Smooth muscle cell (in vitro differentiated cells): ENCODE measurements around the gene CLASP1. TPM values are rescaled to one million over a fixed set of nuclear protein-coding genes. Genes with fewer than 3 reads are reported as not detected.

ENCODE experiments used
- DNase-seq: peaks from one replicate; lab custom pipeline; 2025; ENCODE audit not compliant: unreplicated experiment; lab: John Stamatoyannopoulos, UW
- H2AFZ ChIP-seq: fragments of 200-600 bp; sonication (generic); 2 replicates; pipeline ENCODE4 v1.6.0; 2016; ENCODE audit warnings: antibody characterized with exemption, low read depth, mild to moderate bottlenecking
- H3F3A ChIP-seq: fragments of 200-600 bp; sonication (generic); 2 replicates; pipeline ENCODE4 v1.6.0; 2017; ENCODE audit warnings: antibody characterized with exemption, low read depth
- H3K27ac ChIP-seq: fragments of 200-600 bp; sonication (generic); 2 replicates; pipeline ENCODE4 v1.5.1; 2016; ENCODE audit warnings: low read depth, mild to moderate bottlenecking
- H3K27me3 ChIP-seq: fragments of 200-600 bp; sonication (generic); 2 replicates; pipeline ENCODE4 v1.6.1; 2016; ENCODE audit warnings: low read depth, mild to moderate bottlenecking
- H3K36me3 ChIP-seq: fragments of 200-600 bp; sonication (generic); 2 replicates; pipeline ENCODE4 v1.5.1; 2016; ENCODE audit warnings: low read depth
- H3K4me1 ChIP-seq: fragments of 200-600 bp; sonication (generic); 2 replicates; pipeline ENCODE4 v1.5.1; 2016; ENCODE audit warnings: low read depth
- H3K4me2 ChIP-seq: fragments of 200-600 bp; sonication (generic); 2 replicates; pipeline ENCODE4 v1.6.0; 2016; ENCODE audit warnings: mild to moderate bottlenecking
- H3K4me3 ChIP-seq: fragments of 200-600 bp; sonication (generic); 2 replicates; pipeline ENCODE4 v1.5.1; 2016; ENCODE audit warnings: mild to moderate bottlenecking
- H3K79me2 ChIP-seq: fragments of 200-600 bp; sonication (generic); 2 replicates; pipeline ENCODE4 v1.6.0; 2016; ENCODE audit warnings: low read depth, mild to moderate bottlenecking
- H3K9ac ChIP-seq: fragments of 200-600 bp; sonication (generic); 2 replicates; pipeline ENCODE4 v1.6.0; 2016; ENCODE audit warnings: low read depth
- H3K9me3 ChIP-seq: fragments of 200-600 bp; sonication (generic); replicated peaks from 2 replicates; pipeline ENCODE4 v1.5.1; 2016; ENCODE audit warnings: low read depth
- H4K20me1 ChIP-seq: fragments of 200-600 bp; sonication (generic); 2 replicates; pipeline ENCODE4 v1.6.0; 2016; ENCODE audit warnings: low read depth
- CTCF ChIP-seq: fragments of 200-600 bp; sonication (generic); IDR thresholded peaks from 2 replicates; pipeline ENCODE4 v1.5.1; 2017; ENCODE audit warnings: borderline replicate concordance, mild to moderate bottlenecking, antibody characterized with exemption; ENCODE audit not compliant: insufficient read depth, poor library complexity, severe bottlenecking
- WGBS: methylation state at CpG from one replicate; pipeline ENCODE4 v1.1.7; 2016; ENCODE audit warnings: low lambda C conversion rate; 5-methylcytosine and 5-hydroxymethylcytosine counted together
- polyA plus RNA-seq: library from polyadenylated mRNA; unstranded; fragments of >200 nt; fragmentation: Nextera tagmentation; extraction: Ambion mirVana; gene quantifications from 2 replicates; pipeline ENCODE4 v1.2.1, GENCODE V29; 2016
- total RNA-seq: library from RNA; depleted of rRNA; stranded (reverse); fragments of >200 nt; gene quantifications from 2 replicates; pipeline ENCODE4 v1.2.3, GENCODE V29; 2014

The CLASP1 gene
- total and polyA plus RNA-seq, 2 experiments from 2014 or later, result 15.0 to 33.8 TPM

- Histone ChIP-seq H3K36me3 (no peaks in the 10 kb centered on the region), H3K79me2 (no peaks in the 10 kb centered on the region), H3K9me3 (no peaks in the 10 kb centered on the region), H3K4me2 (no peak overlapping the region), H3K9ac (no peak overlapping the region), H3F3A (no peaks in the 10 kb centered on the region), H3K4me1 (no peaks in the 10 kb centered on the region), H3K27me3 (no peaks in the 10 kb centered on the region), H4K20me1 (no peaks in the 10 kb centered on the region), H3K4me3 (no peak overlapping the region), H3K27ac (no peak overlapping the region), H2AFZ (no peak overlapping the region)
- 97% methylated on average over 7 of the region's 7 CpGs for WGBS
- no peak for DNase-seq
- TF ChIP-seq CTCF, result no peak
Measured at GRCh38 chr2:121372721-121373353, 276.4 kb downstream of the CLASP1 start.

- no peak for TF ChIP-seq CTCF
- Histone ChIP-seq H4K20me1 (no peaks in the 10 kb centered on the region), H3K79me2 (no peaks in the 10 kb centered on the region), H3K4me3 (no peak overlapping the region), H3K27ac (no peak overlapping the region), H3K9me3 (no peaks in the 10 kb centered on the region), H3K36me3 (no peaks in the 10 kb centered on the region), H3F3A (no peaks in the 10 kb centered on the region), H3K4me1 (no peaks in the 10 kb centered on the region), H2AFZ (no peak overlapping the region), H3K27me3 (no peaks in the 10 kb centered on the region), H3K4me2 (no peak overlapping the region), H3K9ac (no peak overlapping the region)
- DNase-seq, result no peak
Measured at GRCh38 chr2:121372082-121372481, 277.2 kb downstream of the CLASP1 start.

GRCh38 chr2:121368836-121369235, 280.4 kb downstream of the CLASP1 start:
- no peak overlapping the region for H3K9ac ChIP-seq

More at GRCh38 chr2:121368836-121369235, 280.4 kb downstream of the CLASP1 start:
- Histone ChIP-seq H3F3A (no peaks in the 10 kb centered on the region), H3K36me3 (peaks cover 5% of the 10 kb centered on the region), H2AFZ (no peak overlapping the region), H3K4me3 (no peak overlapping the region), H3K4me2 (no peak overlapping the region), H3K27me3 (no peaks in the 10 kb centered on the region), H3K4me1 (no peaks in the 10 kb centered on the region), H3K9me3 (no peaks in the 10 kb centered on the region), H3K79me2 (no peaks in the 10 kb centered on the region), H4K20me1 (no peaks in the 10 kb centered on the region), H3K27ac (no peak overlapping the region)
- no peak for TF ChIP-seq CTCF
- DNase-seq, result no peak
